Measurements from ENCODE around the gene STAT1. TPM values are rescaled to one million over a fixed set of nuclear protein-coding genes. Genes with fewer than 3 reads are reported as not detected.

STAT1 gene
- total RNA-seq = 31.5 TPM
- long read RNA-seq, full-length matches to known transcripts = 85 of 106 reads
- long read RNA-seq, partial matches to known transcripts = 11 of 106 reads
- long read RNA-seq, other reads (novel, unspliced or antisense) = 10 of 106 reads

- ATAC-seq (ENCODE audit: poor library complexity) = peak; percentile 99
- DNase-seq = peak; percentile 96
- intact Hi-C loops (cut with DNase I) = no loop called here
Observed at GRCh38 chr2:191013932-191014652, at the start of gene STAT1. STAT1 (minus strand) TSS chr2:191014171; CDS start chr2:191010003, 4,168 bp downstream.

DNA sequence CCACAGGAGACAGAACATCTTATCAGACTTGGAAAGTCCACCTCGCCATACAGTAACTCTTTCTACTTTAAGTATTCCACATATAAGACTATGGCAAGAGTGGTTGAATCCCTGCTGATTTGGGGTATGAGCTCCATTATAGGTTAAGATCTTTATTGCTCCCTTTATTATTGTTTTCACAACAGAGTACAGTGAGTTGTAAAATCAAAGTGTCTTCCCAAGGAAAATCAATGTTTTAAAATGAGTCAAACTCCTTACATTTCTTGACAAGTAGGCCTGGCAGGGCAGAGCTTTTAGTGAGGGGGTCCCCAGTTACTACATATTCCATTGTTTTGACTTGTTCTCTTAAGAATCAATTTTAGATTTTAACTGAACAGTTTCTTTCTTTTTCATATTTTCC, 49.6 kb upstream of the STAT1 start:
- ATAC-seq (ENCODE audit: poor library complexity) = no peak
- DNase-seq = no peak
- intact Hi-C loops (cut with DNase I) = no loop called here

DNA sequence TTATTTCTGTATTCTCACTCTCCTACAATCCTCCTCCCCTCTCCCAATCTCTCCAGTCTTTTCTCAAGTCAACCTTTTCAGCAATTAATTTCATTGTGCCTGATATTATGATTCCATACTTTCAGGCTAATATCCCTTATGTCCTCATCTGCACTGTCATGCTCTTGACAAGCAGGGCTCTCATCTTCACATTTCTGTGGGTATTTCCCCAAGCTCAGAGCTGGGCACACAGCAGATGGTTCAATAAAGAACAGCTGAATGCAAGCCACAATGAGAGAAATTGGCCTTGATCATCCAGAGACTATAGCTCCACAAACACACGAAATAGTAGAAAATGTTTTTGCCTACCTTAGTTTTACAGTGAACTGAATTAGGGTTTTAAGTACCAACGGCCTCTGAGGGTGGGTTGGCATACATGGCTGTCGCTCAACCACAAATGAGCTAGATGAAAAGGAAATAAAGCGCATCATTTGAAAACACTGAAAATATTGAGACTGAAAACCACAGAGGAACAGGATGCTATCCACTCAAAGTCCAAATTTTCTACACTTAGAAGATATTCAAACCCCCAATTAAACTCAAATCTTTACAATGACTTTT, 47.5 kb upstream of the STAT1 start:
- intact Hi-C loops (cut with DNase I) = no loop called here
- no peak for DNase-seq
- ATAC-seq (ENCODE audit: poor library complexity) = no peak

DNA sequence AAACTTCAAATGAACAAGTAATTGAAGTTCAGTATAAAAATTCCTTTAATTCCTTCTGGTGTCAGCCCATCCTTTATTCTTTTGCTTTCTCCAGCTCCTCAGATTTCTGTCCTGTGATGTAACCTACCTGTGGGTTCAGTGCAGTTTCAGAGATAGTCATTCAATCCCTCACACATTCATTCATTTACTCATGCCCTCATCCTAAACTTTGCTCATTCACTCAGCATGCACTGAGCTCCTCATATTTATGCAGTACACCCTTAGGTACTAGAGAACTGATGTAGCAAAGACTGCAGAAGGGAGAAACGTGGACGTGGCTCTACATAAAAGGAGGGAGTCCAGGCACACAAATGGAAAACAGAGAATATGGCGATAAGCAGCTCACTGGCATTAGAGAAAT, 45.3 kb upstream of the STAT1 start:
- intact Hi-C loops (cut with DNase I) = loop anchor here (10.0 kb wide), 1 partner anchor 465 kb away; no protein-coding TSS in a partner anchor
- ATAC-seq (ENCODE audit: poor library complexity) (no peak), DNase-seq (no peak)

DNA sequence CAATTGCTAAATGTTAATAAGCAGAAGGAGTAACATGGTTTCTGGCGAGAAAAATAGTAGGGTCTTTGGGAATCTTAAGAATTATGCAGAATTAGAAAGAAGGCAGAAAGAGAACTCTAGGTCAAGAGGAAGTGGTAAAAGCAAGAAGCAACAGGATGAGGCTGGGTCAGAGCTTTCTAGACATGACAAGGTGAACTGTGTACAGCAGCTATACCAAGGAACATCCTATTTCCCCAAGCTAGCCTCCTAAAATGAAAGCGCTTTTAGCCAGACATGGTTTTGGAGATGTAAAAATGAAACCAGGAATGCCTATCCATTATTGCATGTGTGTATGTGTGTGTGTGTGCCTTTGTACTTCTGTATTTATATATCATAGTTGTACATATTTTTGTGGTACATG, 42.3 kb upstream of the STAT1 start:
- ATAC-seq (ENCODE audit: poor library complexity) (no peak), DNase-seq (no peak)
- intact Hi-C loops (cut with DNase I) = loop anchor here (10.0 kb wide), 1 partner anchor 469 kb away; no protein-coding TSS in a partner anchor

GRCh38 chr2:191053256-191053655, 39.3 kb upstream of the STAT1 start:
- intact Hi-C loops (cut with DNase I) = loop anchor here (5.0 to 10.0 kb wide), 2 partner anchors 99 to 472 kb away; partner anchors contain the start of gene STAT4
- ATAC-seq (ENCODE audit: poor library complexity) = no peak
- no peak for DNase-seq

- DNase-seq (no peak), ATAC-seq (ENCODE audit: poor library complexity) (peak; percentile 40)
- intact Hi-C loops (cut with DNase I) = loop anchor here (5.0 to 10.0 kb wide), 2 partner anchors 100 to 473 kb away; partner anchors contain the start of gene STAT4
Observed at GRCh38 chr2:191051825-191052778, 38.1 kb upstream of the STAT1 start.

GRCh38 chr2:191051177-191051576, 37.2 kb upstream of the STAT1 start:
- intact Hi-C loops (cut with DNase I) = loop anchor here (5.0 to 10.0 kb wide), 2 partner anchors 101 to 474 kb away; partner anchors contain the start of gene STAT4
- DNase-seq = no peak
- no peak for ATAC-seq (ENCODE audit: poor library complexity)

- intact Hi-C loops (cut with DNase I) = loop anchor here (5.0 to 10.0 kb wide), 2 partner anchors 102 to 474 kb away; partner anchors contain the start of gene STAT4
- ATAC-seq (ENCODE audit: poor library complexity) (peak; percentile 48), DNase-seq (no peak)
Observed at GRCh38 chr2:191050640-191050987, 36.6 kb upstream of the STAT1 start.

GRCh38 chr2:191049728-191050639, 36.0 kb upstream of the STAT1 start:
- intact Hi-C loops (cut with DNase I) = loop anchor here (5.0 to 10.0 kb wide), 2 partner anchors 102 to 475 kb away; partner anchors contain the start of gene STAT4
- DNase-seq (no peak), ATAC-seq (ENCODE audit: poor library complexity) (peak; percentile 84)

GRCh38 chr2:191048073-191048472, 34.1 kb upstream of the STAT1 start:
- DNase-seq = no peak
- intact Hi-C loops (cut with DNase I) = no loop called here
- no peak for ATAC-seq (ENCODE audit: poor library complexity)

DNA sequence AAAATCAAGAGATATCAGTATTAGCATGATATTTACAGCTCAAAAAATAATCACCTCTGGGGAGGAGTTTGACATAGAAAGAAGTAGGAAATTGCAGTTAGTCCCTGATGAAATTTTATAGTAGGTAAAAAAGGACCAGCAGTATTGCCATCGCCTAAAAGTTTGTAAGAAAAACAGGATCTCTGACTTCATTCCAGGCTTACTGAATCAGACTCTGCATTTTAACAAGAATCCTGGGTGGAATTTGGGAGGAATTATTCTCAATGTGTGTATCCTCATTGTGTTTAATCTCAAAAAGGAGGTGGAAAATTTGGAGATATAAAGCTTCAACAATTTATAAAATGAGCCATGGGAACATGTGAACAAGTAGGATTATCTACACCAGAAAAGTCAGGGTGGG, 31.2 kb upstream of the STAT1 start:
- intact Hi-C loops (cut with DNase I) = no loop called here
- ATAC-seq (ENCODE audit: poor library complexity) (no peak), DNase-seq (no peak)

- intact Hi-C loops (cut with DNase I) = no loop called here
- no peak for DNase-seq
- ATAC-seq (ENCODE audit: poor library complexity) = no peak
Observed at GRCh38 chr2:191043438-191043837, 29.5 kb upstream of the STAT1 start.

DNA sequence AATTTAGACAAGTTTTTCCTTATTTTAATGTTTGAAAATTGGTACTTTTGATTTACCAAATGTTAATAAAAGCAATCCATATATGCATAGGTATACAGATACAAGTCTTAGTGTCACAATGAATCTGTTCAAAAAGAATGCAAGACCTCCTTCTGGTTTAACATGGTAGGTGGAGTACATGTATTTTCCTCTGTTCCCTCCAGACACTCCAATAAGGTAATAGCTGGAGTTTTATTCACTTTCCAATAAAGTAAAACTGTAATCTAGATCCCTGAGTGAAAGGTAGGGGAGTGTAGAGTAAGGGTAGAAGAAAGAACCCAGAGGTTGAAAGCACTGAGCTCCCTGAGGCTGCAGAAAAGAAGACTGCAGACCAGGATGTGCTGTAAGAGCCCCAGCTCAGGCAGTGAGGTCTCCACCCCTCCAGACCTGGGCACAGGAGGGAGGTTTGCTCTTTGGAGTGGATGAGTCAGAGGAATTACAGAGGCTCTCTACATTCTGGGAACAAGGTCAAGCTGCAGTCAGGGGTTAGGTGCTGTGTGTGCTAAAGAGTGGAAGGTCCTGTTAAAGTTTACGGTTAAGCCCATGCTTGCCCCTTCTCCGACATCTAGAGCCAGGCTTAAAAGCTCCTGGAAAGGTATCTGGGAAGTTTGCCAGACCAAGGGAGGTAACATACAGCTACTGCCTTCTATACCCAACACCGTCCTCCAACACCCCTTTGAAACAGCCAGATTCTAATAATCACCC, 27.6 kb upstream of the STAT1 start:
- intact Hi-C loops (cut with DNase I) = no loop called here
- ATAC-seq (ENCODE audit: poor library complexity) = no peak
- DNase-seq = no peak

DNA sequence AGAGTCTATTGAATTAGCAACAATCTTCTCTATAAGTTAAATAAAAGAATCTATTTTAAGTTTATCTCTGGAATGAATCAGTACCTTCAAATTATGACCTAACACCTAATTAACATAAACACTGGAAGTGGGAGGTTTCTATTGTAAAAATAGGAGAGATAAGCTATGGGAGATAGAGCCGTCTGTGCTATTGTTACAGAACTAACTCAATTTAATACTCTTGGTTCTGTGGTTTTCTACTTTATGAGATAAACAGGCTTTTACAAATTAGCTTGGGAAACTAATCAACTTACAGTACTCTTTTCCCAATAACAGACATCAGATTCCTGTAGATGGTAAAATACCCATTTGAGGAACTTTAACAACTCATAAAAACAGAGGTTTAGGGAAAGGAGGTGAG, 25.6 kb upstream of the STAT1 start:
- intact Hi-C loops (cut with DNase I) = no loop called here
- DNase-seq (no peak), ATAC-seq (ENCODE audit: poor library complexity) (no peak)

- ATAC-seq (ENCODE audit: poor library complexity) = no peak
- intact Hi-C loops (cut with DNase I) = no loop called here
- DNase-seq = no peak
Observed at GRCh38 chr2:191038741-191039140, 24.8 kb upstream of the STAT1 start.

GRCh38 chr2:191038241-191038725, 24.3 kb upstream of the STAT1 start:
- ATAC-seq (ENCODE audit: poor library complexity) (no peak), DNase-seq (no peak)
- intact Hi-C loops (cut with DNase I) = no loop called here

Measured in Right ventricle myocardium superior (tissue), 1 donor.